Peyer's patch (tissue), 4 donors: ENCODE measurements around the gene PLD5. TPM values are rescaled to one million over a fixed set of nuclear protein-coding genes. Genes with fewer than 3 reads are reported as not detected.

Experiments used
- DNase-seq, 3 donors: peaks; one replicate each; pipeline ENCODE4 v3.0.0-alpha.2; 2017 to 2019
- H3K27ac ChIP-seq, 4 donors: fragments of 200-600 bp; sonication (generic); one replicate each; pipeline ENCODE4 v1.5.1; 2016 to 2019
- H3K27me3 ChIP-seq, 2 donors: fragments of 200-600 bp; sonication (generic); one replicate each; pipeline ENCODE4 v1.5.1; 2019
- H3K36me3 ChIP-seq, 3 donors: fragments of 200-600 bp; sonication (generic); one replicate each; pipeline ENCODE4 v1.5.1; 2016 to 2019
- H3K4me1 ChIP-seq, 4 donors: fragments of 200-600 bp; sonication (generic); one replicate each; pipeline ENCODE4 v1.5.1; 2016 to 2019
- H3K4me3 ChIP-seq, 4 donors: fragments of 200-600 bp; sonication (generic); 1 replicate in 3 of 4; 2 replicates in 1 of 4; pipeline ENCODE4 v1.5.1; 2016 to 2019; ENCODE audit warnings: mild to moderate bottlenecking in 1 of 4
- H3K9me3 ChIP-seq, 4 donors: fragments of 200-600 bp; sonication (generic); one replicate each; pipeline ENCODE4 v1.5.1; 2016 to 2019; ENCODE audit warnings: mild to moderate bottlenecking in 1 of 4
- POLR2A ChIP-seq, 2 donors: fragments of 450-650 bp; IDR thresholded peaks; one replicate each; pipeline ENCODE4 v1.5.1; 2017; ENCODE audit warnings: antibody characterized with exemption in 2 of 2, mild to moderate bottlenecking in 2 of 2, moderate library complexity in 2 of 2
- total RNA-seq, 4 donors: library from RNA; depleted of rRNA; stranded (reverse); fragments of >200 nt; gene quantifications; one replicate each; pipeline ENCODE4 v1.1.0, GENCODE V29; 2016
- TF ChIP-seq, protein P1 (sequence below), 6 experiments: fragments of 450-650 bp in 4 of 6; fragments of 200-600 bp in 2 of 6; sonication (generic) in 1 of 6; IDR thresholded peaks; one replicate each; pipeline ENCODE4 v1.5.1; 2017 to 2019; ENCODE audit warnings: antibody characterized with exemption in 6 of 6, mild to moderate bottlenecking in 3 of 6, moderate library complexity in 1 of 6

The PLD5 gene
- total RNA-seq, 4 donors from 2014 or later, result 0.67 TPM; not detected in 3

DNA sequence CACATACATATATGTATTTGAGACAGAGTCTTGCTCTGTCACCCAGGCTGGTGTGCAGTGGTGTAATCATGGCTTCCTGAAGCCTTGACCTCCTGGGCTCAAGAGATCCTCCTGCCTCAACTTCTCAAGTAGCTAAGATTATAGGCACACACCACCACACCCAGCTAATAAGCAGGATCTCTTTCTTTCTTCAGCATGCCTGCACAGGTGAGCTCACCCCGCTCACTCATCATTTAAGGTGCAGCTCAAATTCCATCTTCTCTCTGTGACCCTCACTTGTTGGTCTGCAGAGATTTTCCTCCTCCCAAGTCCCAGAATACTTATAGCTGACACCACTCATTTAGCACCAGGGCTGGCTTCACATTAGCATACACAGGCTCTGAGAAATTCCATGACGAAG is 316.5 kb downstream of the PLD5 start:
- H3K36me3 ChIP-seq, result no peaks in the 10 kb centered on the region
- no peak for TF ChIP-seq POLR2A (IDR thresholded peaks at IDR 0.05)
- TF ChIP-seq, protein P1, sequence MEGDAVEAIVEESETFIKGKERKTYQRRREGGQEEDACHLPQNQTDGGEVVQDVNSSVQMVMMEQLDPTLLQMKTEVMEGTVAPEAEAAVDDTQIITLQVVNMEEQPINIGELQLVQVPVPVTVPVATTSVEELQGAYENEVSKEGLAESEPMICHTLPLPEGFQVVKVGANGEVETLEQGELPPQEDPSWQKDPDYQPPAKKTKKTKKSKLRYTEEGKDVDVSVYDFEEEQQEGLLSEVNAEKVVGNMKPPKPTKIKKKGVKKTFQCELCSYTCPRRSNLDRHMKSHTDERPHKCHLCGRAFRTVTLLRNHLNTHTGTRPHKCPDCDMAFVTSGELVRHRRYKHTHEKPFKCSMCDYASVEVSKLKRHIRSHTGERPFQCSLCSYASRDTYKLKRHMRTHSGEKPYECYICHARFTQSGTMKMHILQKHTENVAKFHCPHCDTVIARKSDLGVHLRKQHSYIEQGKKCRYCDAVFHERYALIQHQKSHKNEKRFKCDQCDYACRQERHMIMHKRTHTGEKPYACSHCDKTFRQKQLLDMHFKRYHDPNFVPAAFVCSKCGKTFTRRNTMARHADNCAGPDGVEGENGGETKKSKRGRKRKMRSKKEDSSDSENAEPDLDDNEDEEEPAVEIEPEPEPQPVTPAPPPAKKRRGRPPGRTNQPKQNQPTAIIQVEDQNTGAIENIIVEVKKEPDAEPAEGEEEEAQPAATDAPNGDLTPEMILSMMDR (IDR thresholded peaks at IDR 0.05), result no peak
- no peaks in the 10 kb centered on the region for H3K27me3 ChIP-seq
- H3K4me1 ChIP-seq, result no peaks in the 10 kb centered on the region
- H3K4me3 ChIP-seq, result no peak overlapping the region
- no peak for DNase-seq
- no peak overlapping the region for H3K27ac ChIP-seq
- no peaks in the 10 kb centered on the region for H3K9me3 ChIP-seq

DNA sequence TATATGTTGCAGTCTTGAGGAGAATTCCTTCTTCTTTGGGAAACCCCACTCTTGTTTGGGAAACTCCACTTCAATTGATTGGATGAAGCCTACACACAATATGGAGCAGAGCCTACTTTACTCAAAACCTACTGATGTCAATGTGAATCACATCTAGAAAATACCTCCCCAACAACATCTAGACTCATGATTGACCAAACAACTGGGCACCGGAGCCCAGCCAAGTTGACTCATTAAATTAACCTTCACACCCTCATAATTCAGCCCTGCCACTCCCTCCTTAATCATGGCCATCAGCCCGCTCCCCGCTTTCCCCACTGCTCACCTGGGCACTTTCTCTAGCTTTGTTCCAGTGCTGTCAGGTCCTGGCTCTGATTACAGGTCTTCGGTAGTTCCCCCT is 317.5 kb downstream of the PLD5 start:
- no peak for DNase-seq
- TF ChIP-seq, protein P1 (IDR thresholded peaks at IDR 0.05), result no peak
- no peak for TF ChIP-seq POLR2A (IDR thresholded peaks at IDR 0.05)

DNA sequence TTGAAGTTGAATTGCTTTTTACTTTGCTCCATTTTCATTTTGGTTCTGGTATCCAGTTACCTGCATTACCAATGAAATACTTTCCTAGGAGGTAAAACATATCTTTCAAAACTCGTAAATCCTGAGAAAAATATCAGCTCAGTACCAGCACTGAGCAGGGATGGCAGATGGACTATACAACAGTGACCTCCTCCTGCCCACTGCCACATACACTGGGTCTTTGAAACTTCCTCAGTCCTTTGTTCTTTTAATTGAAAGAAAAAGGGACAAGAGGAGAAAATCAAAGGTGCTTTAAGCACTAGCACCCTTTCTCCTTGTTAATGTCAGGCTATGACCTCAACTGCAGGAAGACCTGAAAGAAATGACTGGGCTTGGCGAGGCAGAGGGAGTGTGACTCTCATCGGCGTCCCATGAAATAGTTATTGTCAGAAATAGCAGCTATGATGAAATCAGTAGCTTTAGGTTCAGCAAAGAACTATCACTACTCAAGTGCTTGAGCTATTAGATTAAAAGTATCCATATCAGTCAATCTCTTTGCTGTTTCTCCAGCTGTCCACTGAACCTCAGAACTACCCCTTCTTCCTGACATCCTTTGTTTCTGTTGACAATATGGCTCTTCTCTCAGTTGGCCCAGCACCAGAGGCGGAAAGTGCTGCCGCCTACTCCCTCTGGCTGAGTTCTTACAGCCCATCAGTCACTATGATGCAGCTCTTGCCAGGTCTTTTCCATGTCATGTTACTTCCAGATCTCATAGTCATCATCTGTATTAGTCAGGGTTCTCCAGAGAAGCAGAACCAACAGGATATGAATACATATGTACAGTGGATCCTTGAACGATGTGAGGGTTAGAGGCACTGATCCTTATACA is 318.6 kb downstream of the PLD5 start:
- Histone ChIP-seq H3K36me3 (no peaks in the 10 kb centered on the region), H3K4me3 (no peak overlapping the region), H3K27ac (no peak overlapping the region), H3K9me3 (no peaks in the 10 kb centered on the region), H3K27me3 (no peaks in the 10 kb centered on the region), H3K4me1 (no peaks in the 10 kb centered on the region)
- DNase-seq, result no peak
- TF ChIP-seq, protein P1 (IDR thresholded peaks at IDR 0.05), result no peak
- no peak for TF ChIP-seq POLR2A (IDR thresholded peaks at IDR 0.05)

More for the DNA sequence above, 317.5 kb downstream of the PLD5 start:
- Histone ChIP-seq H3K27me3 (no peaks in the 10 kb centered on the region), H3K4me3 (no peak overlapping the region), H3K4me1 (no peaks in the 10 kb centered on the region), H3K9me3 (no peaks in the 10 kb centered on the region), H3K27ac (no peak overlapping the region), H3K36me3 (no peaks in the 10 kb centered on the region)

DNA sequence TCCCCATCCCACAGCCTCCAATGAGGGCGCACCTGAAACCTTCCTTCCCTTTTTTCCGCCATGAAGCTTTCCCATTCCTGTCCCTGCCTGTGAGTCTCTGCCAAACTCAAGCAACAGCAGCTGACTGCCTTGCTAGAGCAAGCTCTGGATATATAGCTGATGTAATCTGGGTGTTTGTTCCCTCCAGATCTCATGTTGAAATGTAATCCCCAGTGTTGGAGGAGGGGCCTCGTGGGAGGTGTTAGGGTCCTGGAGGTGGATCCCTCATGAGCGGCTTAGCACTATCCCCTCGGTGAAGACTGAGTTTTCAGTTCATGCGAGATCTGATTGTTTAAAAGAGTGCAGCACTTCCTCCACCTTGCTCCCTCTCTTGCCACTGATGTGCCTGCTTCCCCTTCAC is 321.2 kb downstream of the PLD5 start:
- H3K27ac ChIP-seq, result no peak overlapping the region
- H3K4me3 ChIP-seq, result no peak overlapping the region
- no peaks in the 10 kb centered on the region for H3K27me3 ChIP-seq
- no peak for DNase-seq
- TF ChIP-seq POLR2A (IDR thresholded peaks at IDR 0.05), result no peak
- TF ChIP-seq, protein P1 (IDR thresholded peaks at IDR 0.05), result no peak
- H3K9me3 ChIP-seq, result no peaks in the 10 kb centered on the region
- H3K36me3 ChIP-seq, result no peaks in the 10 kb centered on the region
- H3K4me1 ChIP-seq, result no peaks in the 10 kb centered on the region

DNA sequence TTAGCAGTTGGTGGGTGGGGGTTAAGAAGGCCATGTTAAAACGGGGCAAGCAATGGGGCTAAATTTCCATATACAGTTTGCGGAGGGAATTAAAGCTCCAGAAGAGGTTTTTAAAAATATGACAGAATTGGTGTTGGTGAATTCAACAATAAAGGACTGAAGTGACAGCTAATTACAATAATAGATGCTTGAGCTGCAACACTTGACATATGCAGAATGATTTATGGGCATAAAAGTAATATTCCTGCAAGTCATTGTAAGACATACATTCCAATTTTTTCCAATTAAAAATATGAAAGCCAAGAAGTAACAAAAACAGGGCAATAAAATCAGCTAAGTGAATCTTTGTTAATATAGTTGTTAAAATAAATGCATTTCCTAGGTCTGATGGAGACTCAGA is 323.4 kb downstream of the PLD5 start:
- H3K4me1 ChIP-seq, result no peaks in the 10 kb centered on the region
- no peak for DNase-seq
- TF ChIP-seq POLR2A (IDR thresholded peaks at IDR 0.05), result no peak
- TF ChIP-seq, protein P1 (IDR thresholded peaks at IDR 0.05), result no peak
- no peaks in the 10 kb centered on the region for H3K27me3 ChIP-seq
- H3K9me3 ChIP-seq, result no peaks in the 10 kb centered on the region
- no peaks in the 10 kb centered on the region for H3K36me3 ChIP-seq
- H3K27ac ChIP-seq, result no peak overlapping the region
- no peak overlapping the region for H3K4me3 ChIP-seq
